Parathyroid adenoma (tissue), 2 donors: Measurements from ENCODE around the gene PTPN6.

Source experiments
- H2AFZ ChIP-seq: fragments of 300-600 bp; sonication (generic); one replicate; pipeline ENCODE4 v1.7.0; 2017; ENCODE audit warnings: antibody characterized with exemption, mild to moderate bottlenecking
- H3K27ac ChIP-seq: fragments of 300-600 bp; sonication (generic); one replicate; pipeline ENCODE4 v1.7.0; 2017
- H3K27me3 ChIP-seq: fragments of 300-600 bp; sonication (generic); one replicate; pipeline ENCODE4 v1.7.0; 2017; ENCODE audit warnings: low read length; ENCODE audit not compliant: control insufficient read depth, insufficient read depth
- H3K36me3 ChIP-seq: fragments of 300-600 bp; sonication (generic); one replicate; pipeline ENCODE4 v1.7.0; 2017; ENCODE audit warnings: low read length; ENCODE audit not compliant: control insufficient read depth, insufficient read depth
- H3K4me1 ChIP-seq: fragments of 300-600 bp; sonication (generic); one replicate; pipeline ENCODE4 v1.7.0; 2017; ENCODE audit warnings: control low read depth
- H3K4me2 ChIP-seq: fragments of 300-600 bp; sonication (generic); one replicate; pipeline ENCODE4 v1.7.0; 2017; ENCODE audit warnings: low read length
- H3K4me3 ChIP-seq: fragments of 300-600 bp; sonication (generic); one replicate; pipeline ENCODE4 v1.7.0; 2017; ENCODE audit warnings: low read depth, low read length
- H3K79me2 ChIP-seq: fragments of 300-600 bp; sonication (generic); one replicate; pipeline ENCODE4 v1.7.0; 2017; ENCODE audit warnings: control low read depth
- H3K9ac ChIP-seq: fragments of 300-600 bp; sonication (generic); one replicate; pipeline ENCODE4 v1.7.0; 2017; ENCODE audit warnings: mild to moderate bottlenecking
- H3K9me3 ChIP-seq: fragments of 300-600 bp; sonication (generic); one replicate; pipeline ENCODE4 v1.7.0; 2017; ENCODE audit warnings: low read length; ENCODE audit not compliant: control insufficient read depth
- CTCF ChIP-seq: fragments of 300-600 bp; sonication (generic); IDR thresholded peaks from one replicate; pipeline ENCODE4 v1.7.0; 2017; ENCODE audit warnings: antibody characterized with exemption, mild to moderate bottlenecking
- donor health status: primary hyperparathyroidism.

The PTPN6 gene

DNA sequence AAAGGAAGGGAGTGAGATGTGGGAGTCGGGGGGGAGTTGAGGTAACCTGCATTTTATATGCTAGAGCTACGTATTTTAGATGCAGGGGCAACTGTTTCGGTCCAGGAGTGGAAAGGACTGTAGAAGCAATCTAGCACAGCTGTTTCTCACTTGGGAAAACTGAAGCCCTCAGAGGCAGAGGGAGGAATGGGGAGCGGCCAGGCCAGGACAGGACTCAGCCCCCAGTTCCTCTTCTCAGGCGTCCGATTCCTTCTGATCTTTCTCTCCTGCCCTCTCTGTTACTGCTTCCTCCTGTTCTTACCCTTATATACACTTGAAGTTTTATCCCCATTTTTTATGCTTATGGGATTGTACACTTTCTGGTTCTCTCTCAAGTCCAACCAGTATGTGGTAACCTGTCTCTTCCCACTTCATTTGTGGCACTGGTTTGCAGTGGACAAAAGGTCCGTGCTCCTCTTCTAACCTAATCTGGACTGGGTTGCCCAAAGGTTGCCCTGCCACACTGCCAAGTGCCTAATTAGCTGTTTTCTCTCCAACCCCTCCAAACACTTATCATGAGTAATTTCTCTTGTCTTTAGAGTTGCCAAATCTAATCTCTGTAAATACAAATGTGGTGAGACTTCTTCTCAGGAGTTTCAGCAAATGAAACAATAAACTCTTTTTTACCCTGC is 50.9 kb downstream of the PTPN6 start:
- no peak overlapping the region for H3K4me3 ChIP-seq
- H3K4me2 ChIP-seq = no peak overlapping the region
- no peak overlapping the region for H3K27ac ChIP-seq
- no peak overlapping the region for H2AFZ ChIP-seq
- H3K36me3 ChIP-seq = no peaks in the 10 kb centered on the region
- no peaks in the 10 kb centered on the region for H3K4me1 ChIP-seq
- H3K9ac ChIP-seq = no peak overlapping the region
- peaks cover 3% of the 10 kb centered on the region for H3K79me2 ChIP-seq
- no peaks in the 10 kb centered on the region for H3K9me3 ChIP-seq
- no peak for TF ChIP-seq CTCF
- no peaks in the 10 kb centered on the region for H3K27me3 ChIP-seq

DNA sequence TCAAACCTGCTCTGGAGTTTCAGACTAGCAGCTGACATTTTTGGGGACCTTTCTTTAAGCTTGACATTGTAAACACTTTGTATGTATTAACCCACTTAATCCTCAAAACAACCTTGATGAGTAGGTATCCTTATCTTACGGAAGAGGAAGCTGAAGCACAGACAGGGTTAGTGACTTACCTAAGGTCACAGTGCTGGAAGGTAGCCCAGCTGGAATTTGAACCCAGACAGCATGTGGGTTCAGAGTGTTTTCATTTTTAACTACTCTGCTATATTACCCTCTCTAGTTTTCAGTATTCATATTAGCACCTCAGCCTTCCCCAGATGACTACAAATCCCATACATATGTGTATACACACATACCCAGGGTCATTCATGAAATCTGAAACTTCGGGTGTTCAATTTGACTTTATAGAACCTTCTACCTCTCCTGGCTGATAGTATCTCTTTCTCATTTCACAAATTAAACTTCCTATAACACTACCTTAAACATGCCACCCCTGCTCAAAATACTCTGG is 53.2 kb downstream of the PTPN6 start:
- no peak overlapping the region for H3K4me2 ChIP-seq
- H3K4me3 ChIP-seq = no peak overlapping the region
- peaks cover 4% of the 10 kb centered on the region for H3K79me2 ChIP-seq
- H3K9me3 ChIP-seq = no peaks in the 10 kb centered on the region
- no peak overlapping the region for H2AFZ ChIP-seq
- H3K27ac ChIP-seq = no peak overlapping the region
- H3K27me3 ChIP-seq = no peaks in the 10 kb centered on the region
- TF ChIP-seq CTCF = no peak
- H3K36me3 ChIP-seq = no peaks in the 10 kb centered on the region
- no peaks in the 10 kb centered on the region for H3K4me1 ChIP-seq
- no peak overlapping the region for H3K9ac ChIP-seq

- Histone ChIP-seq H3K4me2 (no peak overlapping the region), H3K9ac (no peak overlapping the region), H3K4me1 (no peaks in the 10 kb centered on the region), H2AFZ (no peak overlapping the region), H3K27ac (no peak overlapping the region), H3K27me3 (no peaks in the 10 kb centered on the region), H3K9me3 (no peaks in the 10 kb centered on the region), H3K4me3 (no peak overlapping the region), H3K79me2 (peaks cover 4% of the 10 kb centered on the region), H3K36me3 (no peaks in the 10 kb centered on the region)
- no peak for TF ChIP-seq CTCF
Observed at GRCh38 chr12:7004840-7005239, 53.7 kb downstream of the PTPN6 start.

- Histone ChIP-seq H3K79me2 (peaks cover 6% of the 10 kb centered on the region), H3K4me3 (no peak overlapping the region), H3K36me3 (no peaks in the 10 kb centered on the region), H3K9me3 (no peaks in the 10 kb centered on the region), H3K9ac (no peak overlapping the region), H2AFZ (no peak overlapping the region), H3K27ac (no peak overlapping the region), H3K4me2 (no peak overlapping the region), H3K27me3 (no peaks in the 10 kb centered on the region), H3K4me1 (no peaks in the 10 kb centered on the region)
- TF ChIP-seq CTCF = no peak
Observed at GRCh38 chr12:7005311-7005710, 54.2 kb downstream of the PTPN6 start.

DNA sequence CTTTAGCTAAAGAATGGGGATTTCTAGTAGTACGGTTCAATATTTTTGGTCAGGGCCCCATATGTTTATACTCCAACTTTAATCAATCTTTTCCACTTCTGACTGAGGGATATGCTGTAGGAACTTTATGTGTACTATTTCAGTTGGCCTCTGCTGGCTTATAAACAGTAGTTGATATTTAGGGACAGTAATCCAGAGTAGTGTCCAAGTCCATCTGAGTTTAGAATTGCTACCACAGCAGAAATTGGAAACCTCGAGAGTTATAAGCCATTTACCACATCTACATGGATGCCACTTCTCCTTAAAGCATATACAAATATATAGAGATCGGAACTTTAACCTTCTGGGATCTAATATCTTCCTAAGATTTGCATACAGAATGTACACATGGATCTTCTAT is 55.5 kb downstream of the PTPN6 start:
- H3K4me2 ChIP-seq = no peak overlapping the region
- no peaks in the 10 kb centered on the region for H3K9me3 ChIP-seq
- no peak overlapping the region for H3K9ac ChIP-seq
- peaks cover 11% of the 10 kb centered on the region for H3K79me2 ChIP-seq
- H3K27me3 ChIP-seq = no peaks in the 10 kb centered on the region
- H3K4me3 ChIP-seq = no peak overlapping the region
- H3K36me3 ChIP-seq = no peaks in the 10 kb centered on the region
- no peak for TF ChIP-seq CTCF
- no peak overlapping the region for H3K27ac ChIP-seq
- H3K4me1 ChIP-seq = no peaks in the 10 kb centered on the region
- H2AFZ ChIP-seq = no peak overlapping the region
